Measurements from ENCODE around the gene MTUS2. TPM values are rescaled to one million over a fixed set of nuclear protein-coding genes. Genes with fewer than 3 reads are reported as not detected.

The MTUS2 gene
- total RNA-seq, 6 donors from 2014 or later: 0.11 to 1.6 (median 0.20) TPM; not detected in 1

GRCh38 chr13:29170436-29171082 lies 350.4 kb downstream of the MTUS2 start:
- ATAC-seq (ENCODE audit: low FRiP score in 2 of 2) (no peak), DNase-seq (no peak)
- no peaks in the 10 kb centered on the region for H3K9me3 ChIP-seq
- H3K4me1 ChIP-seq: no peaks in the 10 kb centered on the region
- H3K36me3 ChIP-seq: no peaks in the 10 kb centered on the region
- TF ChIP-seq EP300 (IDR thresholded peaks at IDR 0.05): no peak
- no peak for TF ChIP-seq POLR2AphosphoS5 (IDR thresholded peaks at IDR 0.05)
- TF ChIP-seq, protein P1, sequence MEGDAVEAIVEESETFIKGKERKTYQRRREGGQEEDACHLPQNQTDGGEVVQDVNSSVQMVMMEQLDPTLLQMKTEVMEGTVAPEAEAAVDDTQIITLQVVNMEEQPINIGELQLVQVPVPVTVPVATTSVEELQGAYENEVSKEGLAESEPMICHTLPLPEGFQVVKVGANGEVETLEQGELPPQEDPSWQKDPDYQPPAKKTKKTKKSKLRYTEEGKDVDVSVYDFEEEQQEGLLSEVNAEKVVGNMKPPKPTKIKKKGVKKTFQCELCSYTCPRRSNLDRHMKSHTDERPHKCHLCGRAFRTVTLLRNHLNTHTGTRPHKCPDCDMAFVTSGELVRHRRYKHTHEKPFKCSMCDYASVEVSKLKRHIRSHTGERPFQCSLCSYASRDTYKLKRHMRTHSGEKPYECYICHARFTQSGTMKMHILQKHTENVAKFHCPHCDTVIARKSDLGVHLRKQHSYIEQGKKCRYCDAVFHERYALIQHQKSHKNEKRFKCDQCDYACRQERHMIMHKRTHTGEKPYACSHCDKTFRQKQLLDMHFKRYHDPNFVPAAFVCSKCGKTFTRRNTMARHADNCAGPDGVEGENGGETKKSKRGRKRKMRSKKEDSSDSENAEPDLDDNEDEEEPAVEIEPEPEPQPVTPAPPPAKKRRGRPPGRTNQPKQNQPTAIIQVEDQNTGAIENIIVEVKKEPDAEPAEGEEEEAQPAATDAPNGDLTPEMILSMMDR (IDR thresholded peaks at IDR 0.05): no peak
- TF ChIP-seq POLR2A (IDR thresholded peaks at IDR 0.05): no peak
- H3K4me3 ChIP-seq: no peak overlapping the region
- WGBS, 2 donors: 71% methylated on average over 4 of the region's 4 CpGs
- no peak overlapping the region for H3K27ac ChIP-seq
- no peaks in the 10 kb centered on the region for H3K27me3 ChIP-seq

GRCh38 chr13:29171244-29171643 lies 351.1 kb downstream of the MTUS2 start:
- H3K4me1 ChIP-seq: no peaks in the 10 kb centered on the region
- H3K27me3 ChIP-seq: no peaks in the 10 kb centered on the region
- no peaks in the 10 kb centered on the region for H3K36me3 ChIP-seq
- H3K9me3 ChIP-seq: no peaks in the 10 kb centered on the region
- DNase-seq (no peak), ATAC-seq (ENCODE audit: low FRiP score in 2 of 2) (no peak)
- H3K27ac ChIP-seq: no peak overlapping the region
- 94 to 95% methylated on average over 3 of the region's 3 CpGs for WGBS, 2 donors
- no peak overlapping the region for H3K4me3 ChIP-seq
- TF ChIP-seq EP300 (IDR thresholded peaks at IDR 0.05): no peak
- no peak for TF ChIP-seq POLR2A (IDR thresholded peaks at IDR 0.05)
- TF ChIP-seq, protein P1 (IDR thresholded peaks at IDR 0.05): no peak
- no peak for TF ChIP-seq POLR2AphosphoS5 (IDR thresholded peaks at IDR 0.05)

DNA sequence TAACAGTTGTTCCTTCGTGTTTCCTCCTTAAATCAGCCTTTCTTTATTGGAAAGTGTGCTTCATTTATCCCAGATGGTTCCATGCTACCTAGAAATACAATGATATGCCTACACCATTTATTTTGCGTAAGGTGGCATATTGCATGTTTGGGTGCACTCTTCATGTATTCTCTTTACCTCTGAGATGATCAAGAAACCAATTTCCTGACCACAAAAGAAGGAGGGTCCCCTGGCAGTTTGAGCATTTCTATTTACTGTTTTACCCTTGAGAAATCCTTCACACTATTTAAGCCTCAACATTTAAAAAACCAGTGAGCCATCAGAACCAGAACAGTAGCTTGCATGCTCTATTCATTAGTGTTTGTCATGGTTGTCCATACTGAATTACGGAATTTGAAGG lies 354.0 kb downstream of the MTUS2 start:
- TF ChIP-seq, protein P1 (IDR thresholded peaks at IDR 0.05): no peak
- TF ChIP-seq POLR2A (IDR thresholded peaks at IDR 0.05) (no peak), EP300 (IDR thresholded peaks at IDR 0.05) (no peak)

DNA sequence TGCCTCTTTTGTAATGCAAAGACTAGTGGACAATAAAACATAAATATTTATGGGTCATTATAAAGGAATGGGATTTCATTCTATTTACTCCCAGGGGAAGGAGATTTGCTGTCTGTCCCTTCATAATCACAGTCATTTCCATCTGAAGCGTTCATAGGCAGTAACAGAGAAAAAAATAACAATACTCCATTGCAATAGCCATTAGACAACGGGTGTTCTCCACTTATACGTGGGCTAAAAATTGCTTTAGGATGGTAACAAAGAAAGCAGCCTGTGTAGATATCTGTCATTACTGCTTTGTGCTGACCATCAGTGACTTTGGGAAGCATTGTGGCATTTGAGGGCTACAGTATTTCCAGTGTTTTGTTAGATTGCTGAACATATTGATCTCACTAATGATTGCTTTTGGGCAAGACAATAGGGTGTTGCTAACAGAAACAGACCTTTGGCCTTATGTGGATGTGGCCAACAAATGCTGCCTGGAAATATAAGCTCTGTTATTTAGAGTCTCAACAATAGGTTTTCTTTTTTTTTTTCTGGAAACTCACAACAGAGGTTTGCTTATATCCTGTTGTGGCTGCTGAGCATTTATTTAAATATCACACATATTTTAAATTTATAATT lies 355.2 kb downstream of the MTUS2 start:
- WGBS, 2 donors: 71 to 93% methylated on average over 3 of the region's 3 CpGs
- ATAC-seq (ENCODE audit: low FRiP score in 2 of 2) (no peak), DNase-seq (no peak)
- Histone ChIP-seq H3K9me3 (no peaks in the 10 kb centered on the region), H3K27ac (no peak overlapping the region), H3K4me1 (no peaks in the 10 kb centered on the region), H3K27me3 (no peaks in the 10 kb centered on the region), H3K36me3 (no peaks in the 10 kb centered on the region), H3K4me3 (no peak overlapping the region)
- TF ChIP-seq, protein P1 (IDR thresholded peaks at IDR 0.05): no peak
- TF ChIP-seq EP300 (IDR thresholded peaks at IDR 0.05) (no peak), POLR2AphosphoS5 (IDR thresholded peaks at IDR 0.05) (no peak), POLR2A (IDR thresholded peaks at IDR 0.05) (no peak)

More for the DNA sequence above, 354.0 kb downstream of the MTUS2 start:
- WGBS, 2 donors: 72 to 88% methylated on average over 3 of the region's 3 CpGs
- no peaks in the 10 kb centered on the region for H3K36me3 ChIP-seq
- H3K4me1 ChIP-seq: no peaks in the 10 kb centered on the region
- no peak overlapping the region for H3K4me3 ChIP-seq
- no peaks in the 10 kb centered on the region for H3K9me3 ChIP-seq
- ATAC-seq (ENCODE audit: low FRiP score in 2 of 2) (no peak), DNase-seq (no peak)
- H3K27ac ChIP-seq: no peak overlapping the region
- no peaks in the 10 kb centered on the region for H3K27me3 ChIP-seq

DNA sequence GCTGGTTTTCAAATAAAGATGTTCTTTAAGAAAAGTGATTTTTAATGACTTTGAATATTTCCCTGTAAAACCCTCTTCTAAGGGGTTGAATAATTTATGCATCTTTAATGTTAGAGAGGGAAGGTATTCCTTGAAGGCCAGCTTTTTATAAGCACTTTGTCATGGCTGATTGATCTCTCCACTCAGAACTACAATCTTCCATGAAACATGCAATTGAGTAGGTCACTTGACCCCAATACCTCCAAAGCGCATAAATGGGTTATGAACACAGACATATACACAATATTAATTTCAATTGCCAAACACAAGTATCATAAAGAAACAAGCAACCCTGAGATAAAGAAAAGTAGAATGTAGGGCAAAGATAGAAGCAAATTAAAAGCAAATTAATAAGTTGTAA lies 359.9 kb downstream of the MTUS2 start:
- WGBS, 2 donors: 33 to 84% methylated on average over 1 of the region's 1 CpG
- H3K27me3 ChIP-seq: no peaks in the 10 kb centered on the region
- peaks cover 0 to 8% (median 2%) of the 10 kb centered on the region in 4 donors for H3K9me3 ChIP-seq
- H3K4me3 ChIP-seq: no peak overlapping the region
- ATAC-seq (ENCODE audit: low FRiP score in 2 of 2): no peak
- H3K4me1 ChIP-seq: no peaks in the 10 kb centered on the region
- no peak for DNase-seq
- H3K27ac ChIP-seq: no peak overlapping the region
- H3K36me3 ChIP-seq: no peaks in the 10 kb centered on the region
- TF ChIP-seq POLR2AphosphoS5 (IDR thresholded peaks at IDR 0.05) (no peak), EP300 (IDR thresholded peaks at IDR 0.05) (no peak), POLR2A (IDR thresholded peaks at IDR 0.05) (no peak)
- TF ChIP-seq, protein P1 (IDR thresholded peaks at IDR 0.05): no peak
